ENCODE measurements around the gene PTPRN2. TPM values are rescaled to one million over a fixed set of nuclear protein-coding genes. Genes with fewer than 3 reads are reported as not detected.

Gene PTPRN2
- polyA plus RNA-seq, 1 experiment, result 0.02 TPM

- Histone ChIP-seq H3K4me3 (ENCODE audit: low read depth, low read length) (no peak overlapping the region), H3K27me3 (ENCODE audit: control insufficient read depth, insufficient read depth, low read length) (no peaks in the 10 kb centered on the region), H3K27ac (ENCODE audit: low read depth, low read length) (no peak overlapping the region), H3K9me3 (ENCODE audit: control insufficient read depth, insufficient read depth, low read length) (peaks cover 78% of the 10 kb centered on the region)
- CTCF ChIA-PET, result no interaction called here
- POLR2A ChIA-PET, result no interaction called here
- no peak for TF ChIP-seq CTCF (IDR thresholded peaks at IDR 0.05; ENCODE audit: low read depth, low read length)
- DNase-seq (ENCODE audit: low read depth, low spot score), result no peak
These were observed 114.4 kb downstream of the PTPRN2 start for GRCh38 chr7:158473221-158473620.

- ChIA-PET CTCF (no interaction called here), POLR2A (no interaction called here)
- Histone ChIP-seq H3K27ac (ENCODE audit: low read depth, low read length) (no peak overlapping the region), H3K27me3 (ENCODE audit: control insufficient read depth, insufficient read depth, low read length) (no peaks in the 10 kb centered on the region), H3K9me3 (ENCODE audit: control insufficient read depth, insufficient read depth, low read length) (peaks cover 73% of the 10 kb centered on the region), H3K4me3 (ENCODE audit: low read depth, low read length) (no peak overlapping the region)
- TF ChIP-seq CTCF (IDR thresholded peaks at IDR 0.05; ENCODE audit: low read depth, low read length), result no peak
- DNase-seq (ENCODE audit: low read depth, low spot score), result no peak
These were observed 115.0 kb downstream of the PTPRN2 start for GRCh38 chr7:158472596-158472995.

- ChIA-PET POLR2A (no interaction called here), CTCF (no interaction called here)
- Histone ChIP-seq H3K4me3 (ENCODE audit: low read depth, low read length) (no peak overlapping the region), H3K27me3 (ENCODE audit: control insufficient read depth, insufficient read depth, low read length) (no peaks in the 10 kb centered on the region), H3K27ac (ENCODE audit: low read depth, low read length) (no peak overlapping the region), H3K9me3 (ENCODE audit: control insufficient read depth, insufficient read depth, low read length) (peaks cover 68% of the 10 kb centered on the region)
- no peak for DNase-seq (ENCODE audit: low read depth, low spot score)
- TF ChIP-seq CTCF (IDR thresholded peaks at IDR 0.05; ENCODE audit: low read depth, low read length), result no peak
These were observed 115.9 kb downstream of the PTPRN2 start for GRCh38 chr7:158471716-158472115.

GRCh38 chr7:158470336-158470735 lies 117.3 kb downstream of the PTPRN2 start:
- no peak overlapping the region for H3K27ac ChIP-seq (ENCODE audit: low read depth, low read length)
- no peak for TF ChIP-seq CTCF (IDR thresholded peaks at IDR 0.05; ENCODE audit: low read depth, low read length)
- H3K9me3 ChIP-seq (ENCODE audit: control insufficient read depth, insufficient read depth, low read length), result peaks cover 61% of the 10 kb centered on the region
- H3K4me3 ChIP-seq (ENCODE audit: low read depth, low read length), result no peak overlapping the region
- POLR2A ChIA-PET, result no interaction called here
- DNase-seq (ENCODE audit: low read depth, low spot score), result no peak
- CTCF ChIA-PET, result no interaction called here
- H3K27me3 ChIP-seq (ENCODE audit: control insufficient read depth, insufficient read depth, low read length), result no peaks in the 10 kb centered on the region

GRCh38 chr7:158469396-158470051 lies 118.1 kb downstream of the PTPRN2 start:
- Histone ChIP-seq H3K9me3 (ENCODE audit: control insufficient read depth, insufficient read depth, low read length) (peaks cover 56% of the 10 kb centered on the region), H3K27ac (ENCODE audit: low read depth, low read length) (no peak overlapping the region), H3K27me3 (ENCODE audit: control insufficient read depth, insufficient read depth, low read length) (no peaks in the 10 kb centered on the region), H3K4me3 (ENCODE audit: low read depth, low read length) (no peak overlapping the region)
- no peak for TF ChIP-seq CTCF (IDR thresholded peaks at IDR 0.05; ENCODE audit: low read depth, low read length)
- ChIA-PET POLR2A (no interaction called here), CTCF (no interaction called here)
- DNase-seq (ENCODE audit: low read depth, low spot score), result no peak
